ENCODE data around the gene CTBP1.

CTBP1 gene

DNA sequence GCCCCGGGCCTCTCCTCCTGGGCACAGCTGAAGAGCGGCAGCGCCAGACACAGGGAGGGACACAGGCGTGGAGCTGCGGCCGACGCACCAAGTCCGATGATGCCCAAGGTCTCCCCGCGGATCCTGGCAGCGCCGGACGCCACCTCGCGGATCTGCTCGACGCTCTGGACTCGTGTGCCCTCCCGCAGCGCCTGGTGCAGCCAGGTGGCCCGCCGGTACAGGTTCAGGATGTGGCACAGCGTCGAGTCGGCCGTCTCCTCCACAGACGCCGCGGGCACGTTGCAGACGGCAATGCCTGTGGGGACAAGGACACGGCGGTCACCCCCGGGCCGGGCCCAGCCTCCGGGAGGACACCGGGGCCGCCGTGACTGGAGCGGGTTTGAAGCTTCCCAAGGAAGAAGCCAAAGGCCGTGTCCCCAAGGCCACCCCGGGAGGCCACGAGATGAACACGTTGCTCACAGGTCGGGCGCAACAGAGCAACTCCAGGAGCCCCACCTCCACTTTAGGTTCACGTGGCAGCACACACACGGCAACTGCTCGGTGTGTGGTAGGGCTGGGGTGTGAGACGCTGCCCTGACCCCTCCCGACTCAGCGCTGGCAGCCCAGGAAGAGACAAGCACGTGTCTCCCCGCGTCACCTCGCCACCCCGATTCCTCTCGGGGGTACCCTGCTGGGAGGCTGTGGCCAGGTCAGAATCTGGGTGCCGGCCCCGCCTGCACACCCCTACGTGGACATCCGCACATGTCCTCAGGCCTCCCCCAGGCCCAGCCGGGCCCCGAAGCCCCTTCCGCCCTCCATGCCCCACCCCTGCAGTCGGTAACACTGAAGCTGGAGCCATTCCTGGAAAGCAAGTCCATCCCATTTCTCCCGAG is 23.4 kb downstream of the CTBP1 start:
- no peak for DNase-seq (ENCODE audit: insufficient read length)
- no peak for FAIRE-seq
- no peak for TF ChIP-seq TAF1 (IDR thresholded peaks at IDR 0.05; ENCODE audit: borderline replicate concordance, low read depth, low read length)
- no peak for TF ChIP-seq POLR2A (IDR thresholded peaks at IDR 0.05; ENCODE audit: low read depth, low read length)
- TF ChIP-seq POLR2AphosphoS5 (IDR thresholded peaks at IDR 0.05; ENCODE audit: low read depth, low read length), result no peak

DNA sequence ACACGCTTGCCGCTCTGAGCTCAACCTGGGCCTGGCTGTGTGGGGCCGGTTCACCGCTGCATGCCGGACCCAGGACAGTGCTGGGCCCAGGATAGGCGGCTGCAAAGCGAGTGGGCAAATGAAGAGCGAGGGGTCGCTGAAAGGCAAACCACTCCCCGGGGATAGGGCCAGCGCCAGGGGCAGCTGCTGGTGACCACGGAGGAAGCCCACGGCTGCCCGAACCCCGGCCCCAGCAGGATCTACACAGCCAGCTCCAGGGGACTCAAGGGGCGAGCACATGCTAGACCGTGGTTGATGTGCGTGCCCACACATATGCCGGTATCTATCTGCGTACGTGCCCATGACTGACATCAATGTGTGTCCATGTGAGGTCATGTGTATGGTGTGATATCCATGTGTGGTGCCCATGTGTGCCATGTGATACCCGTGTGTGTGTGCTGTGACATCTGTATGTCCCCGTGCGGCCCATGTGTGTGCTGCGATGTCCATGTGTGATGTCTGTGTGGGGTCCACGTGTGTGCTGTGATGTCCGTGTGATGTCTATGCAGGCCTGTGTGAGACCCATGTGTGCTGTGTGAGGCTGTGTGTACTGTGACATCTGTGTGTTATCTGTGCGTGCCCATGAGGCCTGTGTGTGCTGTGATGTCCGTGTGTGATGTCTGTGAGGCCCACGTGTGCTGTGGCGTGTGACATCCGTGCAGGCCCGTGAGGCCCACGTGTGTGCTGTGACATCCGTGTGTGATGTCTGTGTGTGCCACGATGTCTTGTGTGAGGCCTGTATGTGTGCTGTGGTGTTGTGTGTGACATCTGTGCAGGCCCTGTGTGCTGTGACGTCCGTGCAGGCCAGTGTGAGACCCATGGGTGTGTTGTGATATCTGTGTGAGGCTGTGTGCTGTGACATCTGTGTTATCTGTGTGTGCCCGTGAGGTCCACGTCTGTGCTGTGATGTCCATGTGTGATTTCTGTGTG is 24.8 kb downstream of the CTBP1 start:
- TF ChIP-seq POLR2AphosphoS5 (IDR thresholded peaks at IDR 0.05; ENCODE audit: low read depth, low read length), result no peak
- no peak for TF ChIP-seq POLR2A (IDR thresholded peaks at IDR 0.05; ENCODE audit: low read depth, low read length)
- no peak for TF ChIP-seq TAF1 (IDR thresholded peaks at IDR 0.05; ENCODE audit: borderline replicate concordance, low read depth, low read length)
- no peak for DNase-seq (ENCODE audit: insufficient read length)
- FAIRE-seq, result no peak

DNA sequence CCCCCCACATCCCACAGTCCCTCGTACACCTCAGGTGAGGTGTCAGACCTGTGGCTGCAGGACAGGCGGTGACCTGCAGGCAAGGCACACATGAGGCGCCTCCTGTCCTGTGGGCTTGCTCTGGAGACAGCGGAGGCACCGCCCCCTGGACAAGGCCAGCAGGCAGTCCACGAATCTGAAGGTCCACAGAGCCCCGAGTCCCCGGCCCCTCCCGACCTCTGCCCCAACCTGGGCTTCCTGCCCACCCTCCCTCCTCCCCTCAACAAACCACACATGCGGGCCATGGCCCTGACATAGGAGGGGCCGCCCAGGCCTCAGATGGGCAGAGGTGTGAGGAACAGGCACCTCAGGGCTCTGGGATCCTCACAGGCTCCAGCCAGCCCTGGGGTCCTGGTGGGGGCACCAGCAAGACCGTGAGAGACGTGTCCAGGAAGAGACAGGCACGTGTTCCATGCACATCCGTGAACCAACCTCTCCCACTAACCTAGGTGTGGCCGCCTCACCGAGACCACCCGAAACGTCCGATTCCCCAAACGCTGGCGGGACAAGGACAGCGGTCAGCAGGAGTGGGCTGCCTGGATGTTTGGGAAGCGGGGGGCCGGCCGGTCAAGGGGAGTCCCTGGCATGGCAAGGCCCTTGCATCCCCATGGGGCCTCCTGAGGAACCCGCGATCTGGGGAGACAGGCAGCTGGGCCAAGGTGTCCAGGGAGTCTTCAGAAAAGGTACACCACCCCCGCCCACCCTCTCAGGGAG is 25.8 kb downstream of the CTBP1 start:
- FAIRE-seq (no peak), DNase-seq (ENCODE audit: insufficient read length) (no peak)
- no peak for TF ChIP-seq TAF1 (IDR thresholded peaks at IDR 0.05; ENCODE audit: borderline replicate concordance, low read depth, low read length)
- no peak for TF ChIP-seq POLR2A (IDR thresholded peaks at IDR 0.05; ENCODE audit: low read depth, low read length)
- no peak for TF ChIP-seq POLR2AphosphoS5 (IDR thresholded peaks at IDR 0.05; ENCODE audit: low read depth, low read length)

DNA sequence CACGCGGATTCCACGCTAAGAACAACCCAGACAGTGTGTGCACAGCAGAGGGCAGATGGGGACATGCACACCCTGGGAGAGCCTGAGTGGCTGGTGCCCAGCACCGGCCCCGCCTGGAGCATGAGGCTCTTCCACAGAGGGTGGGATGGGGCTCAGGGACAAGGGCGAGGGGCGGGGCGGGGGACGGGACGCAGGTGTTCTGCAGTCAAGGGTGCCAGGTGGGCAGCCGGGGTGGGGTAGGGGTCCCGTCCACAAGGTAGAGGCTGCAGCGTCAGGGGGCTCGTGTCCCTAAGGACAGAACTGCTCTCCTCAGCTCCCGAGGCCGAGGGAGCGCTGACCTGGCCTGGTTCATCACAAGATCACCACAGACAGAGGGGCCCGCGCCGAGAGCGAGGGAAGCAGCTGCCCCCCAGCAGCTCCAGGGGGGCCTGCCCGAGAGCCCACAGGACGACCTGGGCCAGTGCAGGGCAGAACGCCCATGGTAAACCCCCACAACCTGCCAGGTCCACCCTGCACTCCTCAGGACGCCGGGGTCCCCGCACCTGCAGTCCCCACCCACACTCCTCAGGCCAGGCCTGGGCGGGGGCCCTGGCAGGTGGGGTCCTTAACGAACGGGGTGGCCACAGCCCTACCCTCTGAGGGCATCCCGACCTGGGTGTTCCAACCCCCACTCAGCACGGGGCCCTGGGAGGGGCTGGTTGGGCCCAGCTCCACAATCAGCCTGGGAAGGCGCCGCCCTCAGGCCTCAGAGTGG is 26.7 kb downstream of the CTBP1 start:
- FAIRE-seq (no peak), DNase-seq (ENCODE audit: insufficient read length) (no peak)
- TF ChIP-seq POLR2AphosphoS5 (IDR thresholded peaks at IDR 0.05; ENCODE audit: low read depth, low read length), result no peak

- TF ChIP-seq POLR2AphosphoS5 (IDR thresholded peaks at IDR 0.05; ENCODE audit: low read depth, low read length) (no peak), POLR2A (IDR thresholded peaks at IDR 0.05; ENCODE audit: low read depth, low read length) (no peak), TAF1 (IDR thresholded peaks at IDR 0.05; ENCODE audit: borderline replicate concordance, low read depth, low read length) (no peak)
- no peak for DNase-seq (ENCODE audit: insufficient read length)
- no peak for FAIRE-seq
Observed at GRCh38 chr4:1221155-1221870, 27.6 kb downstream of the CTBP1 start.

DNA sequence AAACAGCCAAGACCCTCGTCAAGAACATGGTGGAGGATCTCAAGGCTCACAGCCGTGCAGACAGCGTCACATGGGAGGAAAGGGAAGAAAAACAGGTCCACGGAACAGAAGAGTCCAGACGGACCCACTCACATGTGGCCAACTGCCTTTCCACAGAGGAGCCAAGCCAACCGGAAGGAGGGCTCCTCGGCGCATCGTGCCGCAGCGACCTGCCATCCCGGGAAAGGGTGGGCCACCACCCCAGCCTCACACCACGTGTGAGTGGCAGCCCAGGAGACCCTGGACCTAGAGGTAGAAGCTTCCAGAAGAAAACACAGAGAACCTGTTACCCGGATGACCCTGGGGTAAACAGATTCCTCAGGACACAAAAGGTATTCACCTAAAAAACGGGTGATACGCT is 28.4 kb downstream of the CTBP1 start:
- DNase-seq (ENCODE audit: insufficient read length), result no peak
- TF ChIP-seq POLR2AphosphoS5 (IDR thresholded peaks at IDR 0.05; ENCODE audit: low read depth, low read length) (no peak), POLR2A (IDR thresholded peaks at IDR 0.05; ENCODE audit: low read depth, low read length) (no peak), TAF1 (IDR thresholded peaks at IDR 0.05; ENCODE audit: borderline replicate concordance, low read depth, low read length) (no peak)
- peak; percentile 36 for FAIRE-seq

DNA sequence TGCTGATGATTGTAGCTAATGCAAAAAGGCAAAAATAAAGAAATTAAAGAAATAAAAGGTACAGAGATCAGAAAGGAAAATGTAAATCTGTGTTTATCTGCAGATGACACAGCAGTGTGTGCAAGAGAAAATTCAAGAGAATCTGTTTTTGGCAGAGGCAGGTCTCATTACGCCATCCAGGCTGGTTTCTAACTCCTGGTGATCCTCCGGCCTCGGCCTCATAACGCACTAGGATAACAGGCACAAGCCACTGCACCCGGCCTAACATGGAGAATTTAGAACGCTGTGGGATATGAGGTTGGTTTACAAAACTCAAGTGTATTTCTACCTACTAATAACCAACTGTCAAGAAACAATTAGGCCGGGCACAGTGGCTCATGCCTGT is 29.4 kb downstream of the CTBP1 start:
- TF ChIP-seq TAF1 (IDR thresholded peaks at IDR 0.05; ENCODE audit: borderline replicate concordance, low read depth, low read length) (no peak), POLR2AphosphoS5 (IDR thresholded peaks at IDR 0.05; ENCODE audit: low read depth, low read length) (no peak), POLR2A (IDR thresholded peaks at IDR 0.05; ENCODE audit: low read depth, low read length) (no peak)
- FAIRE-seq (peak; percentile 90), DNase-seq (ENCODE audit: insufficient read length) (no peak)

GRCh38 chr4:1218634-1219565 is 30.0 kb downstream of the CTBP1 start:
- DNase-seq (ENCODE audit: insufficient read length) (no peak), FAIRE-seq (peak; percentile 90)
- TF ChIP-seq TAF1 (IDR thresholded peaks at IDR 0.05; ENCODE audit: borderline replicate concordance, low read depth, low read length), result no peak
- no peak for TF ChIP-seq POLR2A (IDR thresholded peaks at IDR 0.05; ENCODE audit: low read depth, low read length)
- no peak for TF ChIP-seq POLR2AphosphoS5 (IDR thresholded peaks at IDR 0.05; ENCODE audit: low read depth, low read length)

- no peak for DNase-seq (ENCODE audit: insufficient read length)
- no peak for TF ChIP-seq TAF1 (IDR thresholded peaks at IDR 0.05; ENCODE audit: borderline replicate concordance, low read depth, low read length)
- TF ChIP-seq POLR2AphosphoS5 (IDR thresholded peaks at IDR 0.05; ENCODE audit: low read depth, low read length), result no peak
- TF ChIP-seq POLR2A (IDR thresholded peaks at IDR 0.05; ENCODE audit: low read depth, low read length), result no peak
- peak; percentile 60 for FAIRE-seq
Observed at GRCh38 chr4:1217366-1217765, 31.6 kb downstream of the CTBP1 start.

Measured in GM12892 (cell line).